DOHH2 (cell line): ENCODE measurements around the gene CLASP1.
"Not testable (repeated sequence)": the region's sequence is repeated elsewhere in the genome, so short reads cannot be mapped to it uniquely, and the experiment has no call there.

Experiments
- H3F3A ChIP-seq: fragments of 200-600 bp; sonication (generic), shearing (Covaris generic); 2 replicates; pipeline ENCODE4 v1.6.0; 2016; ENCODE audit warnings: antibody characterized with exemption, mild to moderate bottlenecking; ENCODE audit not compliant: control insufficient read depth, insufficient read depth
- H3K27ac ChIP-seq: fragments of 200-600 bp; sonication (generic); 2 replicates; pipeline ENCODE4 v1.5.1; 2014; ENCODE audit warnings: low read depth, mild to moderate bottlenecking, low read length, moderate library complexity
- H3K27me3 ChIP-seq: fragments of 200-600 bp; sonication (generic); 2 replicates; pipeline ENCODE4 v1.6.1; 2014; ENCODE audit warnings: mild to moderate bottlenecking, low read length, mixed read lengths; ENCODE audit not compliant: control insufficient read depth
- H3K36me3 ChIP-seq: fragments of 200-600 bp; sonication (generic); 2 replicates; pipeline ENCODE4 v1.6.1; 2014; ENCODE audit warnings: mild to moderate bottlenecking, low read length, moderate library complexity, mixed read lengths; ENCODE audit not compliant: control insufficient read depth
- H3K4me1 ChIP-seq: fragments of 200-600 bp; sonication (generic); 2 replicates; pipeline ENCODE4 v1.6.1; 2014; ENCODE audit warnings: mild to moderate bottlenecking, low read length, mixed read lengths; ENCODE audit not compliant: control insufficient read depth
- H3K4me2 ChIP-seq: fragments of 200-600 bp; sonication (generic); 2 replicates; pipeline ENCODE4 v1.6.0; 2014; ENCODE audit warnings: mild to moderate bottlenecking, low read length, moderate library complexity
- H3K4me3 ChIP-seq: fragments of 200-600 bp; sonication (generic); 2 replicates; pipeline ENCODE4 v1.5.1; 2014; ENCODE audit warnings: mild to moderate bottlenecking, low read length, mixed read lengths
- H3K79me2 ChIP-seq: fragments of 200-600 bp; sonication (generic); 2 replicates; pipeline ENCODE4 v1.6.1; 2014; ENCODE audit warnings: mild to moderate bottlenecking, low read length, mixed read lengths; ENCODE audit not compliant: control insufficient read depth
- H3K9me2 ChIP-seq: fragments of 200-600 bp; sonication (generic); replicated peaks from 2 replicates; pipeline ENCODE4 v1.6.1; 2014; ENCODE audit warnings: mild to moderate bottlenecking, low read length, mixed read lengths; ENCODE audit not compliant: control insufficient read depth
- H3K9me3 ChIP-seq: fragments of 200-600 bp; sonication (generic); 2 replicates; pipeline ENCODE4 v1.6.1; 2014; ENCODE audit warnings: antibody characterized with exemption, low read length, mixed read lengths; ENCODE audit not compliant: control insufficient read depth, insufficient read depth
- H4K20me1 ChIP-seq: fragments of 200-600 bp; sonication (generic); 2 replicates; pipeline ENCODE4 v1.6.0; 2014; ENCODE audit warnings: low read depth, mild to moderate bottlenecking, antibody characterized with exemption, low read length, moderate library complexity; ENCODE audit not compliant: control insufficient read depth, insufficient read depth
- CTCF ChIP-seq: fragments of 200-600 bp; sonication (generic); IDR thresholded peaks from one replicate; pipeline ENCODE4 v1.5.1; 2014; ENCODE audit warnings: antibody characterized with exemption, mild to moderate bottlenecking, low read depth, low read length; ENCODE audit not compliant: poor library complexity, severe bottlenecking
- EZH2phosphoT487 ChIP-seq: fragments of 200-600 bp; sonication (generic); IDR thresholded peaks from 2 replicates; pipeline ENCODE4 v1.6.1; 2017; ENCODE audit warnings: borderline replicate concordance, mild to moderate bottlenecking, antibody characterized with exemption, low read length, moderate library complexity, mixed read lengths

Gene CLASP1

GRCh38 chr2:121303531-121304263, 345.6 kb downstream of the CLASP1 start:
- no peaks in the 10 kb centered on the region for H3K4me1 ChIP-seq
- no peaks in the 10 kb centered on the region for H3K9me2 ChIP-seq
- no peak overlapping the region for H3K4me3 ChIP-seq
- peaks cover 20% of the 10 kb centered on the region for H3K27me3 ChIP-seq
- no peaks in the 10 kb centered on the region for H3K79me2 ChIP-seq
- H3K27ac ChIP-seq, result no peak overlapping the region
- H3K36me3 ChIP-seq, result no peaks in the 10 kb centered on the region
- no peak for TF ChIP-seq CTCF
- no peak for TF ChIP-seq EZH2phosphoT487
- H4K20me1 ChIP-seq, result no peaks in the 10 kb centered on the region
- H3F3A ChIP-seq, result no peaks in the 10 kb centered on the region
- H3K9me3 ChIP-seq, result no peaks in the 10 kb centered on the region
- no peak overlapping the region for H3K4me2 ChIP-seq

- H3K9me3 ChIP-seq, H3K4me2 ChIP-seq, H3K27me3 ChIP-seq, H3K27ac ChIP-seq, H3F3A ChIP-seq, H3K4me1 ChIP-seq, H4K20me1 ChIP-seq, H3K4me3 ChIP-seq, H3K36me3 ChIP-seq, H3K9me2 ChIP-seq, H3K79me2 ChIP-seq: not testable (repeated sequence)
These were observed 348.1 kb downstream of the CLASP1 start for GRCh38 chr2:121301190-121301589.

GRCh38 chr2:121298476-121298875, 350.8 kb downstream of the CLASP1 start:
- Histone ChIP-seq H4K20me1 (no peaks in the 10 kb centered on the region), H3K9me2 (no peaks in the 10 kb centered on the region)
- no peak for TF ChIP-seq EZH2phosphoT487
- TF ChIP-seq CTCF, result no peak

GRCh38 chr2:121297866-121298265, 351.4 kb downstream of the CLASP1 start:
- H3K4me3 ChIP-seq, H3K4me1 ChIP-seq, H3K9me3 ChIP-seq, H3K27me3 ChIP-seq, H3K4me2 ChIP-seq, H3K27ac ChIP-seq, H3F3A ChIP-seq, H4K20me1 ChIP-seq, H3K79me2 ChIP-seq, H3K36me3 ChIP-seq, H3K9me2 ChIP-seq: not testable (repeated sequence)

More at GRCh38 chr2:121298476-121298875, 350.8 kb downstream of the CLASP1 start:
- Histone ChIP-seq H3K36me3 (no peaks in the 10 kb centered on the region), H3K27me3 (no peaks in the 10 kb centered on the region), H3F3A (no peaks in the 10 kb centered on the region), H3K27ac (no peak overlapping the region), H3K4me2 (no peak overlapping the region), H3K79me2 (no peaks in the 10 kb centered on the region), H3K4me3 (no peak overlapping the region), H3K9me3 (no peaks in the 10 kb centered on the region), H3K4me1 (no peaks in the 10 kb centered on the region)
